ENCODE results near the gene ACER1. TPM values are rescaled to one million over a fixed set of nuclear protein-coding genes. Genes with fewer than 3 reads are reported as not detected.

The ACER1 gene
- total RNA-seq, 2 donors from 2014 or later: not detected

DNA sequence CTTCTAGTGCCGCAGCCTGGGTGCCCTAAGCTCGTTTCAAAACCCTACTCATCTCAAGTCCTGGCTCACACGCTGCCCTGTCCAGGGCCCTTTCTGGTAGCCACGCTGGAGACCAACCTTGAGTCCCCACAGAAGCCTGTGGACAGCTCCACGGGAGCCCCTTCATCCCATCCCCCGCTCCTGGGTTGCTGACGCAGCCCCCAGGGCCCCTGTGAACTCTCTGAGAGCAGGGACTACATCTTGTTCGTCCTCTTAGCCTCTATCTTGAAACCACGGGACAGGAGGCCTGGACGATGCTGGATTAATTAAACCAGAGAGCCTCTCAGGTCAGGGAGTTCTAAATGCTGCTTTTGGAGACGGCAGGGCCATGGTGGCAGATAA, 61.0 kb downstream of the ACER1 start:
- peak overlapping the region; percentile 22 for H3K4me3 Mint-ChIP-seq
- no peaks in the 10 kb centered on the region for H3K9me3 Mint-ChIP-seq
- Histone ChIP-seq H3K4me3 (ENCODE audit: low read length) (no peak overlapping the region), H3K9me3 (ENCODE audit: control insufficient read depth, low read length) (no peaks in the 10 kb centered on the region), H3K27me3 (ENCODE audit: control insufficient read depth, insufficient read depth, low read length, poor library complexity, severe bottlenecking) (no peaks in the 10 kb centered on the region), H3K9ac (ENCODE audit: extremely low read depth, low read length, poor library complexity, severe bottlenecking) (no peak overlapping the region), H3K4me1 (ENCODE audit: control insufficient read depth, insufficient read depth, low read length) (peaks cover 48% of the 10 kb centered on the region), H3K36me3 (ENCODE audit: control insufficient read depth, insufficient read depth, low read length) (peaks cover 36% of the 10 kb centered on the region), H3K27ac (ENCODE audit: low read depth, low read length) (peak overlapping the region; percentile 73)
- peak overlapping the region; percentile 94 for H3K27ac Mint-ChIP-seq
- no peak for DNase-seq
- peaks cover 40% of the 10 kb centered on the region for H3K36me3 Mint-ChIP-seq (ENCODE audit: low read depth)
- H3K4me1 Mint-ChIP-seq: peaks cover 59% of the 10 kb centered on the region
- 80% methylated on average over 9 to 11 of the region's 11 CpGs for WGBS, 2 experiments (ENCODE audit: insufficient coverage in 1 of 2, insufficient read length in 1 of 2)
- H3K27me3 Mint-ChIP-seq (ENCODE audit: insufficient read depth): no peaks in the 10 kb centered on the region
- TF ChIP-seq, protein P1, sequence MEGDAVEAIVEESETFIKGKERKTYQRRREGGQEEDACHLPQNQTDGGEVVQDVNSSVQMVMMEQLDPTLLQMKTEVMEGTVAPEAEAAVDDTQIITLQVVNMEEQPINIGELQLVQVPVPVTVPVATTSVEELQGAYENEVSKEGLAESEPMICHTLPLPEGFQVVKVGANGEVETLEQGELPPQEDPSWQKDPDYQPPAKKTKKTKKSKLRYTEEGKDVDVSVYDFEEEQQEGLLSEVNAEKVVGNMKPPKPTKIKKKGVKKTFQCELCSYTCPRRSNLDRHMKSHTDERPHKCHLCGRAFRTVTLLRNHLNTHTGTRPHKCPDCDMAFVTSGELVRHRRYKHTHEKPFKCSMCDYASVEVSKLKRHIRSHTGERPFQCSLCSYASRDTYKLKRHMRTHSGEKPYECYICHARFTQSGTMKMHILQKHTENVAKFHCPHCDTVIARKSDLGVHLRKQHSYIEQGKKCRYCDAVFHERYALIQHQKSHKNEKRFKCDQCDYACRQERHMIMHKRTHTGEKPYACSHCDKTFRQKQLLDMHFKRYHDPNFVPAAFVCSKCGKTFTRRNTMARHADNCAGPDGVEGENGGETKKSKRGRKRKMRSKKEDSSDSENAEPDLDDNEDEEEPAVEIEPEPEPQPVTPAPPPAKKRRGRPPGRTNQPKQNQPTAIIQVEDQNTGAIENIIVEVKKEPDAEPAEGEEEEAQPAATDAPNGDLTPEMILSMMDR (conservative IDR thresholded peaks at IDR 0.05): no peak

DNA sequence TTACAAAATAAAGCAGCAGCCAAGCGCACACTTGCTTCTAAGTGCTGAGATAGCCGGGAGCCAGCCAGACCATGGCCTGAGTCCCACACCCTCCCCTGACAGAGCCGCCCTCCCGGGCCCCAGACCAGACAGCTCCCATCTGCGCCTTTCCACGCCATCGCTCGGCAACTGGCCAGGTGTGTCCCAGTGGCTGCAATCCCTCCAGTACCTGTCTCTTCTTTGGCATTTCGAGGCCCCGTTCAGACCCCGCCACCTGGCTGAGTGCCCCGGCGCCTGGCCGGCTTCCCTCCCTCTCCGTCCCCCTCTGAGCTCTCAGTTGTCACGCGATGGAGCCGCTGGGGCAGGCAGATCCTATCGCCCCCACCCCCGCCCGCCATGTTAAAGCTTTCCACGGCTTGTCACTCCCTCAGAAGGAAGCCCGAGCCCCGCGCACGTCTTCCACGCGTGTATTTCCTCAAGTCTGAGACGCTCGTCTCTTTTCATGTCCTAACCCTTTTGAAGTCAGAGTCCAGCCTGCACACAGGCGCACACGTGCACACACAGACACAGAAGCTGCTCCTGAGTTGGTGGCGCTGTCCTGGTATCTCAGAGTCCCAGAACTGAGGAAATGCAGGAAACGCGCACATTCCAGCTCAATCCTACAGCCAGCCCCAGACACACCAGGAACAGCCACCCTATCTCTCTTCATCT, 61.5 kb downstream of the ACER1 start:
- H3K4me3 Mint-ChIP-seq: peak overlapping the region; percentile 22
- peaks cover 36% of the 10 kb centered on the region for H3K36me3 ChIP-seq (ENCODE audit: control insufficient read depth, insufficient read depth, low read length)
- no peaks in the 10 kb centered on the region for H3K9me3 ChIP-seq (ENCODE audit: control insufficient read depth, low read length)
- WGBS, 2 experiments (ENCODE audit: insufficient coverage in 1 of 2, insufficient read length in 1 of 2): 89 to 91% methylated on average over 27 to 35 of the region's 35 CpGs
- peaks cover 42% of the 10 kb centered on the region for H3K36me3 Mint-ChIP-seq (ENCODE audit: low read depth)
- H3K27ac ChIP-seq (ENCODE audit: low read depth, low read length): peak overlapping the region; percentile 73
- DNase-seq: peak; percentile 53
- no peaks in the 10 kb centered on the region for H3K9me3 Mint-ChIP-seq
- TF ChIP-seq, protein P1 (conservative IDR thresholded peaks at IDR 0.05): no peak
- H3K4me3 ChIP-seq (ENCODE audit: low read length): no peak overlapping the region
- H3K27me3 ChIP-seq (ENCODE audit: control insufficient read depth, insufficient read depth, low read length, poor library complexity, severe bottlenecking): no peaks in the 10 kb centered on the region
- H3K9ac ChIP-seq (ENCODE audit: extremely low read depth, low read length, poor library complexity, severe bottlenecking): no peak overlapping the region
- no peaks in the 10 kb centered on the region for H3K27me3 Mint-ChIP-seq (ENCODE audit: insufficient read depth)
- peaks cover 53% of the 10 kb centered on the region for H3K4me1 Mint-ChIP-seq
- H3K27ac Mint-ChIP-seq: peak overlapping the region; percentile 94
- H3K4me1 ChIP-seq (ENCODE audit: control insufficient read depth, insufficient read depth, low read length): peaks cover 43% of the 10 kb centered on the region

DNA sequence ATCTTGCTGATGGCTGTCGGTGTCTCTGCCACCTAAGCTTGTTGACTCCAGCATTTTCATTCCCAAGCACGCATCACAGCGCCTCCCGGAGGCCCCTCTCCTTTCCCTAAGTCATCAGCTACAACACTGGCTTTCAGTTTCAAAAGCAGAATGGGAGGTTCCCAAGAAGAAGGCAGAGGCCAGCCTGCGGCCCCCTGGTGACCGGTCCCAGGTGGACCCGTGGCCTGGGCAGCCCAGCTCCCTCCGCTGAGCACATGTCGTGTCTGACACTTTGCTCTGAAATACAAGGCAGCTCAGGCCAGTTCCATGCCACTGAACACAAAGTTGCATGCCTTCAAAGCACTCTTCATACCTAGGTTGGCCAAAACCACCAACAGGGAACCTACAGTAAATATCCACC, 62.2 kb downstream of the ACER1 start:
- Mint-ChIP-seq H3K9me3 (no peaks in the 10 kb centered on the region), H3K36me3 (ENCODE audit: low read depth) (peaks cover 42% of the 10 kb centered on the region), H3K4me1 (peaks cover 47% of the 10 kb centered on the region), H3K4me3 (no peak overlapping the region), H3K27me3 (ENCODE audit: insufficient read depth) (no peaks in the 10 kb centered on the region), H3K27ac (peak overlapping the region; percentile 94)
- Histone ChIP-seq H3K4me3 (ENCODE audit: low read length) (no peak overlapping the region), H3K27me3 (ENCODE audit: control insufficient read depth, insufficient read depth, low read length, poor library complexity, severe bottlenecking) (no peaks in the 10 kb centered on the region), H3K27ac (ENCODE audit: low read depth, low read length) (peak overlapping the region; percentile 11), H3K36me3 (ENCODE audit: control insufficient read depth, insufficient read depth, low read length) (peaks cover 35% of the 10 kb centered on the region), H3K9ac (ENCODE audit: extremely low read depth, low read length, poor library complexity, severe bottlenecking) (no peak overlapping the region), H3K4me1 (ENCODE audit: control insufficient read depth, insufficient read depth, low read length) (peaks cover 40% of the 10 kb centered on the region), H3K9me3 (ENCODE audit: control insufficient read depth, low read length) (no peaks in the 10 kb centered on the region)
- DNase-seq: peak; percentile 80
- TF ChIP-seq, protein P1 (conservative IDR thresholded peaks at IDR 0.05): peak; percentile 63
- 87 to 98% methylated on average over 4 to 9 of the region's 9 CpGs for WGBS, 2 experiments (ENCODE audit: insufficient coverage in 1 of 2, insufficient read length in 1 of 2)

Data from endodermal cell (in vitro differentiated cells).